Keratinocyte (primary cell): ENCODE measurements around the gene HPCAL1. TPM values are rescaled to one million over a fixed set of nuclear protein-coding genes. Genes with fewer than 3 reads are reported as not detected.

ENCODE experiments used
- DNase-seq: peaks from one replicate; pipeline ENCODE4 v3.0.0-alpha.2; 2011; ENCODE audit warnings: low read depth, missing footprints, low spot score
- FAIRE-seq: peaks from 2 replicates; lab custom pipeline; 2011; peaks lifted over from hg19 to GRCh38; lab: Jason Lieb, UNC
- H2AFZ ChIP-seq: 2 replicates; pipeline ENCODE4 v1.6.0; 2012; ENCODE audit warnings: low read length, control low read depth, inconsistent platforms; ENCODE audit not compliant: control insufficient read depth
- H3K27ac ChIP-seq: 2 replicates; pipeline ENCODE4 v1.5.1; 2011; ENCODE audit warnings: low read length; ENCODE audit not compliant: control insufficient read depth, insufficient read depth
- H3K27me3 ChIP-seq: 3 replicates; pipeline ENCODE4 v1.6.0; 2011; ENCODE audit warnings: low read length; ENCODE audit not compliant: control insufficient read depth, insufficient read depth; ENCODE audit errors: extremely low read depth
- H3K36me3 ChIP-seq, 2 experiments: 2 replicates in 1 of 2; 3 replicates in 1 of 2; pipeline ENCODE4 v1.5.1; 2011; ENCODE audit warnings: low read length in 2 of 2, mild to moderate bottlenecking in 1 of 2; ENCODE audit not compliant: control insufficient read depth in 2 of 2, insufficient read depth in 2 of 2; ENCODE audit errors: extremely low read depth in 1 of 2
- H3K4me1 ChIP-seq: 3 replicates; pipeline ENCODE4 v1.5.1; 2011; ENCODE audit warnings: low read length; ENCODE audit not compliant: control insufficient read depth, insufficient read depth; ENCODE audit errors: extremely low read depth
- H3K4me2 ChIP-seq: 3 replicates; pipeline ENCODE4 v1.6.0; 2011; ENCODE audit warnings: low read depth, low read length; ENCODE audit not compliant: control insufficient read depth, insufficient read depth; ENCODE audit errors: extremely low read depth
- H3K4me3 ChIP-seq, 3 experiments: fragments of 200-600 bp in 1 of 3; sonication (generic) in 1 of 3; 2 replicates in 2 of 3; 3 replicates in 1 of 3; pipeline ENCODE4 v1.5.1; 2011 to 2016; ENCODE audit warnings: low read length in 3 of 3, mild to moderate bottlenecking in 3 of 3, control low read depth in 2 of 3, inconsistent platforms in 1 of 3, low read depth in 1 of 3, mixed read lengths in 1 of 3, mixed run types in 1 of 3, moderate library complexity in 1 of 3; ENCODE audit not compliant: control insufficient read depth in 2 of 3, insufficient read depth in 2 of 3; ENCODE audit errors: extremely low read depth in 1 of 3
- H3K79me2 ChIP-seq: 2 replicates; pipeline ENCODE4 v1.6.0; 2012; ENCODE audit warnings: low read length; ENCODE audit not compliant: control insufficient read depth, insufficient read depth
- H3K9ac ChIP-seq: 3 replicates; pipeline ENCODE4 v1.6.0; 2011; ENCODE audit warnings: low read length; ENCODE audit not compliant: control insufficient read depth, insufficient read depth; ENCODE audit errors: extremely low read depth
- H3K9me1 ChIP-seq: 3 replicates; pipeline ENCODE4 v1.6.0; 2011; ENCODE audit warnings: low read length; ENCODE audit not compliant: control insufficient read depth, insufficient read depth; ENCODE audit errors: extremely low read depth
- H3K9me3 ChIP-seq: 2 replicates; pipeline ENCODE4 v1.5.1; 2012; ENCODE audit warnings: low read depth, low read length; ENCODE audit not compliant: control insufficient read depth
- H4K20me1 ChIP-seq: 3 replicates; pipeline ENCODE4 v1.6.0; 2011; ENCODE audit warnings: low read length; ENCODE audit not compliant: control insufficient read depth, insufficient read depth; ENCODE audit errors: extremely low read depth
- CTCF ChIP-seq, 3 experiments: IDR thresholded peaks in 1 of 3; conservative IDR thresholded peaks in 1 of 3; optimal IDR thresholded peaks in 1 of 3; 2 replicates in 2 of 3; 3 replicates in 1 of 3; pipeline versions ENCODE3 to v1.5.1; 2011; ENCODE audit warnings: low read length in 3 of 3, mild to moderate bottlenecking in 3 of 3, moderate library complexity in 2 of 3, control low read depth in 1 of 3, inconsistent platforms in 1 of 3; ENCODE audit not compliant: insufficient read depth in 2 of 3; ENCODE audit errors: extremely low read depth in 1 of 3
- EZH2 ChIP-seq: IDR thresholded peaks from one replicate; pipeline ENCODE4 v1.6.1; 2012; ENCODE audit warnings: inconsistent platforms, mild to moderate bottlenecking, low read length, moderate library complexity
- dilution Hi-C: fragments of 300-500 bp; cut with MboI; formaldehyde crosslinking; loops from one replicate; pipeline ENCODE4 v1.7.0; 2020; ENCODE audit warnings: low sequenced_read_pairs; ENCODE audit not compliant: extremely low pct_ligation_motif_present
- polyA plus RNA-seq, 5 experiments: library from polyadenylated mRNA; depleted of rRNA in 3 of 5; stranded (reverse) in 3 of 5; stranded (forward) in 1 of 5; unstranded in 1 of 5; fragments of >200 nt; gene quantifications; 1 replicate in 1 of 5; 2 replicates in 3 of 5; 3 replicates in 1 of 5; pipeline versions ENCODE4 v1.2.1 to v1.2.3, GENCODE V29; 2011 to 2012; ENCODE audit warnings: missing spikeins in 2 of 5, low read depth in 1 of 5, low replicate concordance in 1 of 5

Gene HPCAL1
- polyA plus RNA-seq, 1 donor (not counting 4 experiments of a cell fraction or from before 2014, with no cell fraction given): 18.0 TPM

- Histone ChIP-seq H3K9me1 (no peaks in the 10 kb centered on the region), H3K9me3 (no peaks in the 10 kb centered on the region), H3K4me2 (no peak overlapping the region), H3K79me2 (no peaks in the 10 kb centered on the region), H3K4me1 (no peaks in the 10 kb centered on the region), H3K4me3 (no peak overlapping the region), H4K20me1 (no peaks in the 10 kb centered on the region), H3K27me3 (no peaks in the 10 kb centered on the region), H3K9ac (no peak overlapping the region), H3K27ac (no peak overlapping the region), H3K36me3 (peaks cover 0 to 4% of the 10 kb centered on the region in 2 experiments), H2AFZ (no peak overlapping the region)
- DNase-seq: no peak
- dilution Hi-C loops: no loop called here
- no peak for FAIRE-seq
- no peak for TF ChIP-seq EZH2
- TF ChIP-seq CTCF (optimal IDR thresholded peaks at IDR 0.05 in 1 of 3, IDR thresholded peaks at IDR 0.05 in 1 of 3, conservative IDR thresholded peaks at IDR 0.05 in 1 of 3; ENCODE audit: extremely low read depth in 1 of 3, insufficient read depth in 2 of 3, low read length in 3 of 3): no peak
Measured at GRCh38 chr2:10433947-10434885, 131.5 kb downstream of the HPCAL1 start.

GRCh38 chr2:10434886-10435819, 132.4 kb downstream of the HPCAL1 start:
- no peak for DNase-seq
- Histone ChIP-seq H2AFZ (no peak overlapping the region), H4K20me1 (no peaks in the 10 kb centered on the region), H3K4me1 (no peaks in the 10 kb centered on the region), H3K9me1 (no peaks in the 10 kb centered on the region), H3K27me3 (no peaks in the 10 kb centered on the region), H3K36me3 (peaks cover 3 to 13% of the 10 kb centered on the region in 2 experiments), H3K27ac (no peak overlapping the region), H3K4me2 (no peak overlapping the region), H3K79me2 (no peaks in the 10 kb centered on the region), H3K4me3 (no peak overlapping the region), H3K9me3 (no peaks in the 10 kb centered on the region), H3K9ac (no peak overlapping the region)
- FAIRE-seq: peak; percentile 44
- dilution Hi-C loops: no loop called here
- TF ChIP-seq EZH2: no peak
- TF ChIP-seq CTCF (optimal IDR thresholded peaks at IDR 0.05 in 1 of 3, IDR thresholded peaks at IDR 0.05 in 1 of 3, conservative IDR thresholded peaks at IDR 0.05 in 1 of 3; ENCODE audit: extremely low read depth in 1 of 3, insufficient read depth in 2 of 3, low read length in 3 of 3): peak; percentile 90 to 99 (median 97)
